ENCODE results near the gene MED13. TPM values are rescaled to one million over a fixed set of nuclear protein-coding genes. Genes with fewer than 3 reads are reported as not detected.

The MED13 gene
- total RNA-seq, 1 donor from 2014 or later: 54.8 TPM

- peaks cover 6% of the 10 kb centered on the region for H3K4me1 Mint-ChIP-seq
- peaks cover 2% of the 10 kb centered on the region for H3K9me3 Mint-ChIP-seq
- no peak overlapping the region for H3K27ac Mint-ChIP-seq (ENCODE audit: unreplicated experiment)
- TF ChIP-seq, protein P1, sequence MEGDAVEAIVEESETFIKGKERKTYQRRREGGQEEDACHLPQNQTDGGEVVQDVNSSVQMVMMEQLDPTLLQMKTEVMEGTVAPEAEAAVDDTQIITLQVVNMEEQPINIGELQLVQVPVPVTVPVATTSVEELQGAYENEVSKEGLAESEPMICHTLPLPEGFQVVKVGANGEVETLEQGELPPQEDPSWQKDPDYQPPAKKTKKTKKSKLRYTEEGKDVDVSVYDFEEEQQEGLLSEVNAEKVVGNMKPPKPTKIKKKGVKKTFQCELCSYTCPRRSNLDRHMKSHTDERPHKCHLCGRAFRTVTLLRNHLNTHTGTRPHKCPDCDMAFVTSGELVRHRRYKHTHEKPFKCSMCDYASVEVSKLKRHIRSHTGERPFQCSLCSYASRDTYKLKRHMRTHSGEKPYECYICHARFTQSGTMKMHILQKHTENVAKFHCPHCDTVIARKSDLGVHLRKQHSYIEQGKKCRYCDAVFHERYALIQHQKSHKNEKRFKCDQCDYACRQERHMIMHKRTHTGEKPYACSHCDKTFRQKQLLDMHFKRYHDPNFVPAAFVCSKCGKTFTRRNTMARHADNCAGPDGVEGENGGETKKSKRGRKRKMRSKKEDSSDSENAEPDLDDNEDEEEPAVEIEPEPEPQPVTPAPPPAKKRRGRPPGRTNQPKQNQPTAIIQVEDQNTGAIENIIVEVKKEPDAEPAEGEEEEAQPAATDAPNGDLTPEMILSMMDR (conservative IDR thresholded peaks at IDR 0.05): no peak
- no peak overlapping the region for H3K4me3 Mint-ChIP-seq
- no peak for DNase-seq (ENCODE audit: low read depth, low spot score)
- H3K27me3 Mint-ChIP-seq (ENCODE audit: low read depth): no peaks in the 10 kb centered on the region
- H3K36me3 Mint-ChIP-seq (ENCODE audit: low read depth): no peaks in the 10 kb centered on the region
These were observed 44.8 kb upstream of the MED13 start for GRCh38 chr17:62109924-62110323.

GRCh38 chr17:62109378-62109902 lies 44.4 kb upstream of the MED13 start:
- no peak overlapping the region for H3K4me3 Mint-ChIP-seq
- peaks cover 6% of the 10 kb centered on the region for H3K4me1 Mint-ChIP-seq
- no peaks in the 10 kb centered on the region for H3K27me3 Mint-ChIP-seq (ENCODE audit: low read depth)
- no peaks in the 10 kb centered on the region for H3K9me3 Mint-ChIP-seq
- DNase-seq (ENCODE audit: low read depth, low spot score): peak; percentile 8
- H3K36me3 Mint-ChIP-seq (ENCODE audit: low read depth): no peaks in the 10 kb centered on the region
- TF ChIP-seq, protein P1 (conservative IDR thresholded peaks at IDR 0.05): peak; percentile 62
- no peak overlapping the region for H3K27ac Mint-ChIP-seq (ENCODE audit: unreplicated experiment)

GRCh38 chr17:62105861-62106260 lies 40.8 kb upstream of the MED13 start:
- no peak overlapping the region for H3K4me3 Mint-ChIP-seq
- no peaks in the 10 kb centered on the region for H3K27me3 Mint-ChIP-seq (ENCODE audit: low read depth)
- H3K9me3 Mint-ChIP-seq: no peaks in the 10 kb centered on the region
- no peak overlapping the region for H3K27ac Mint-ChIP-seq (ENCODE audit: unreplicated experiment)
- H3K36me3 Mint-ChIP-seq (ENCODE audit: low read depth): no peaks in the 10 kb centered on the region
- DNase-seq (ENCODE audit: low read depth, low spot score): no peak
- peaks cover 18% of the 10 kb centered on the region for H3K4me1 Mint-ChIP-seq
- TF ChIP-seq, protein P1 (conservative IDR thresholded peaks at IDR 0.05): no peak

- Mint-ChIP-seq H3K27ac (ENCODE audit: unreplicated experiment) (peak overlapping the region; percentile 76), H3K4me1 (peaks cover 18% of the 10 kb centered on the region), H3K9me3 (no peaks in the 10 kb centered on the region), H3K36me3 (ENCODE audit: low read depth) (no peaks in the 10 kb centered on the region), H3K27me3 (ENCODE audit: low read depth) (no peaks in the 10 kb centered on the region), H3K4me3 (no peak overlapping the region)
- no peak for DNase-seq (ENCODE audit: low read depth, low spot score)
- TF ChIP-seq, protein P1 (conservative IDR thresholded peaks at IDR 0.05): no peak
These were observed 40.3 kb upstream of the MED13 start for GRCh38 chr17:62105357-62105756.

DNA sequence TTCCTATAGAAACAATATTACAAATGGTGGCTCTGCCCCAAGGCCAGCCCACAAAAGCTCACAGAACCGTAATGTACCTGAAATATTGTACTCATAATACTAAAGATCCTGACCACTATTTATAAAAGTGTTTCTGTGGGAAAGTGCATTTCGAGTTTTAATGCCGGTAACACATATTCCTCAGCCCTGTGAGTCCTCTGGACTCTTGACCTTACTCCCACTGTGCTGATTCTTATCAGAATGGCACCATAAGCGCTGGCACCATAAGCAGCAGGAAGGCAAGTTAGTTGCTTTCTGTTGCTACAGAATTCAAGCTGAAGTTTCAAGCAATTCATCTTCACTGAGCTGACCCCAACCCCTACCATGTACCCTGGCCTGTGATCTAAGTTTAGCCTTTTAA lies 36.4 kb upstream of the MED13 start:
- Mint-ChIP-seq H3K27me3 (ENCODE audit: low read depth) (no peaks in the 10 kb centered on the region), H3K4me3 (no peak overlapping the region), H3K9me3 (no peaks in the 10 kb centered on the region), H3K27ac (ENCODE audit: unreplicated experiment) (no peak overlapping the region), H3K36me3 (ENCODE audit: low read depth) (no peaks in the 10 kb centered on the region), H3K4me1 (peaks cover 18% of the 10 kb centered on the region)
- TF ChIP-seq, protein P1 (conservative IDR thresholded peaks at IDR 0.05): no peak
- DNase-seq (ENCODE audit: low read depth, low spot score): no peak

Measured in neural crest cell (in vitro differentiated cells).